Measurements from ENCODE around the gene NSUN3. TPM values are rescaled to one million over a fixed set of nuclear protein-coding genes. Genes with fewer than 3 reads are reported as not detected.

The NSUN3 gene
- total and polyA plus RNA-seq, 10 of the 15 experiments (the other 5 are each of a cell fraction or from before 2014, with no cell fraction given): 9.1 to 20.3 (median 11.7) TPM

GRCh38 chr3:94061297-94061696, 1.6 kb upstream of the NSUN3 start (continued):
- TF ChIP-seq E4F1 (IDR thresholded peaks at IDR 0.05; ENCODE audit: borderline replicate concordance, partially characterized antibody): no peak
- no peak for TF ChIP-seq RELB (IDR thresholded peaks at IDR 0.05; ENCODE audit: low read depth)
- TF ChIP-seq JUNB (IDR thresholded peaks at IDR 0.05): no peak
- TF ChIP-seq NFYA (IDR thresholded peaks at IDR 0.05; ENCODE audit: borderline replicate concordance, low read depth, low read length): no peak
- TF ChIP-seq WRNIP1 (IDR thresholded peaks at IDR 0.05; ENCODE audit: borderline replicate concordance, low read depth, low read length): no peak
- TF ChIP-seq FOXK2 (IDR thresholded peaks at IDR 0.05): no peak
- no peak for TF ChIP-seq POLR2A (IDR thresholded peaks at IDR 0.05; ENCODE audit: low read depth, low read length)
- no peak for TF ChIP-seq ZNF217 (IDR thresholded peaks at IDR 0.05)
- no peak for TF ChIP-seq TBL1XR1 (IDR thresholded peaks at IDR 0.05; ENCODE audit: low read depth, low read length)
